AG09319 (cell line): ENCODE measurements around the gene DAPK2.

ENCODE experiments used
- DNase-seq: peaks from one replicate; pipeline ENCODE4 v3.0.0-alpha.2; 2010; ENCODE audit warnings: low read depth; ENCODE audit errors: extremely low read depth
- CTCF ChIP-seq: IDR thresholded peaks from 2 replicates; pipeline ENCODE4 v1.5.1; 2011; ENCODE audit warnings: low read depth, mild to moderate bottlenecking, inconsistent platforms, low read length, moderate library complexity

The DAPK2 gene

GRCh38 chr15:63889831-63890230 lies 156.5 kb downstream of the DAPK2 start:
- DNase-seq = no peak
- no peak for TF ChIP-seq CTCF

GRCh38 chr15:63888823-63889222 lies 157.5 kb downstream of the DAPK2 start:
- no peak for DNase-seq
- no peak for TF ChIP-seq CTCF

- no peak for TF ChIP-seq CTCF
- DNase-seq = no peak
Observed at GRCh38 chr15:63888146-63888545, 158.1 kb downstream of the DAPK2 start.

GRCh38 chr15:63887630-63888029 lies 158.7 kb downstream of the DAPK2 start:
- DNase-seq = no peak
- TF ChIP-seq CTCF = no peak

GRCh38 chr15:63884953-63885352 lies 161.3 kb downstream of the DAPK2 start:
- no peak for DNase-seq
- no peak for TF ChIP-seq CTCF

- no peak for DNase-seq
- TF ChIP-seq CTCF = no peak
Observed at GRCh38 chr15:63881431-63881830, 164.9 kb downstream of the DAPK2 start.

GRCh38 chr15:63880744-63881143 lies 165.5 kb downstream of the DAPK2 start:
- TF ChIP-seq CTCF = no peak
- DNase-seq = no peak
